Fibroblast of lung (primary cell): ENCODE results near the gene BARX2.

Experiments used
- CTCF ChIP-seq, 2 donors: IDR thresholded peaks in 1 of 2; conservative IDR thresholded peaks in 1 of 2; 1 replicate in 1 of 2; 2 replicates in 1 of 2; pipeline ENCODE4 v1.5.1; 2011 to 2012; ENCODE audit warnings: low read length in 2 of 2, control low read depth in 1 of 2, inconsistent platforms in 1 of 2, low read depth in 1 of 2, mild to moderate bottlenecking in 1 of 2
- EZH2 ChIP-seq: IDR thresholded peaks from 2 replicates; pipeline ENCODE4 v1.5.1; 2012; ENCODE audit warnings: low read length, control low read depth, mild to moderate bottlenecking; ENCODE audit errors: missing control alignments

- TF ChIP-seq CTCF (conservative IDR thresholded peaks at IDR 0.05 in 1 of 2, IDR thresholded peaks at IDR 0.05 in 1 of 2; ENCODE audit: low read depth in 1 of 2, low read length in 2 of 2): peak; percentile 90 to 97
- TF ChIP-seq EZH2: no peak
These were observed 43.8 kb upstream of the BARX2 start for GRCh38 chr11:129331871-129332274.
